GM12865 (cell line): ENCODE data around the gene ASPSCR1.

Experiments
- DNase-seq: peaks from one replicate; pipeline ENCODE4 v3.0.0; 2010; ENCODE audit warnings: low read depth
- H3K4me3 ChIP-seq: 2 replicates; pipeline ENCODE4 v1.5.1; 2011; ENCODE audit warnings: mild to moderate bottlenecking, low read depth, low read length, control low read depth
- CTCF ChIP-seq: IDR thresholded peaks from 2 replicates; pipeline ENCODE4 v1.5.1; 2011; ENCODE audit warnings: low read length, control low read depth, low read depth, inconsistent platforms; ENCODE audit not compliant: insufficient read depth; ENCODE audit errors: missing control alignments

Gene ASPSCR1

GRCh38 chr17:81957691-81958432 is 19.6 kb upstream of the ASPSCR1 start:
- DNase-seq = no peak
- H3K4me3 ChIP-seq = no peak overlapping the region
- no peak for TF ChIP-seq CTCF

GRCh38 chr17:81958633-81959342 is 18.6 kb upstream of the ASPSCR1 start:
- TF ChIP-seq CTCF = no peak
- no peak overlapping the region for H3K4me3 ChIP-seq
- no peak for DNase-seq

DNA sequence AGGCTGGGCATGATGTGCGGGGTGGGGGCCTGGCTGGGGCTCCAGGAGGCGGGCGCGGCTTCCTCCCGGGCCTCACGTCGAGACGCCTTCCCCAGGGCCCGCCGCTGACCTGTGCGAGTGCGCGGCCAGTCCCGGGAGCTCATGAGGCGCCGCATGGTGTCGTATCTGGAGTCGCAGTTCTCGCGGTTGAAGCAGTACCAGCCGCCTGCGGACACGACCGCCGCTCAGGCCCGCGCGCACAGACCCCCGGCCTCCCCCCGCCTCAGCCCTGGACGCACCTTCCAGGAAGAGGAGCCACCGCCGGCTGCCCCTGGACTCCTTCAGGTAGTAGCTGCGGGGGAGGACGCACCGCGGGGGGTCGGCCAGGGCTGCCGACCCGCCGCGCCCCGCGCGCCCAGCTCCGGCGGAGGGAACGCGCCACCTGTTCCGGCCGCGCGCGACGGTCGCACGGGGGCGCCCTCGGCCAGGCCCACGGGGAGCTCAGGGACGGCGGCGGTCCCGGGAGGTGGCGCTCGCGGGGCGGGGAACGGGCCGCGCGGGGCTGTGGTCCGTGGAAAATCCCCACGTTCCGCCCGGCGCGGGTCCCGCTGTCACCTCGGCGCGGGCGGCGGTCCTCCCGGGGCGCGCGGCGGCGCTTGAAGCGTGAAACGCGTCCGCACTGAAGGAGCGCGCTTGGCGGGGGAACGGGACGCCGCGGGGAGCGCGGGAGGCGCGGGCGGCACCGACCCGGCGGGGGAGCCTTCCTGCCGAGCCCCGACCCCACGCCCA is 17.9 kb upstream of the ASPSCR1 start:
- no peak overlapping the region; the same call in 1 of the 2 replicates for H3K4me3 ChIP-seq
- peak; percentile 82 for TF ChIP-seq CTCF
- DNase-seq = peak; percentile 70

DNA sequence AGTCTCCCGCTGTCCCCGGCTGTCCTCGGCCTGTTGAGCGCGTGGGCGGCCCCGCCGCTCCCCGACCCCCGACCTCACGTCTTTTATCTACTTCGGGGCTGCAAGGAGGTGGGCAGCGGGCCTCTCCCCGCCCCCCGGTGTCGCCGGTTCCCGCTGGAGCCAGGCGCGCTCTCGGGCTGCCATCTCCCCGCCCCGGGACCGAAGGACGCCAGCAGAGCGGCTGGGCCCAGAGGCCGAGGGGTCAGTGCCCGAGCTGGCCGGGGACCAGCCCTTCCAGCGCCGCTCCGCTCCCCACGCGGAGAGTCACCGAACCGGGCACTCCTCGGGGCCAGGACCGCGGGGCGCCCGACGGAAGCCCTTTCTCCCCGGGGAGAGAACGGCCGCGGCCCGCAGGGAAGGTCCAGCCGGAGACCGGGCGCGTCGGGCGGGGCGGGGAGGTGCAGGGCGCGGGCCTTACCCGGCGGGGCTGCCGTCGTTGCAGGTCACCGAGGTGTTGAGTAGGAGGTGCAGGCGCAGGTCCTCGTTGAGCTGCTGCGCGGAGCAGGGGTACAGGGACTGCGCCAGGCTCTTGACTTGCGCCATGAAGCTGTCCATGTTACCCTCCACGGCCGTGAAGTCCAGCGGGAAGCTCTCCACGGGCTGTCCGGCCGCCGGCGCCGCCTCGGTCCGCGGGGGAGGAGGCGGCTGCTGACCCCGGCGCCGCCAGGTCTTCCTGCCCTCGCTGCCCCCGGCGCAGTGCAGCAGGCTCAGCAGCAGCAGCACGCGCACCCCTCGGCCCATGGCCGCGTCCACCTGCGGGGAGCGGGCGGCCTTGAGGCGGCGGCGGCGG is 17.1 kb upstream of the ASPSCR1 start:
- H3K4me3 ChIP-seq = no peak overlapping the region; the same call in 1 of the 2 replicates
- DNase-seq = no peak
- TF ChIP-seq CTCF = no peak

DNA sequence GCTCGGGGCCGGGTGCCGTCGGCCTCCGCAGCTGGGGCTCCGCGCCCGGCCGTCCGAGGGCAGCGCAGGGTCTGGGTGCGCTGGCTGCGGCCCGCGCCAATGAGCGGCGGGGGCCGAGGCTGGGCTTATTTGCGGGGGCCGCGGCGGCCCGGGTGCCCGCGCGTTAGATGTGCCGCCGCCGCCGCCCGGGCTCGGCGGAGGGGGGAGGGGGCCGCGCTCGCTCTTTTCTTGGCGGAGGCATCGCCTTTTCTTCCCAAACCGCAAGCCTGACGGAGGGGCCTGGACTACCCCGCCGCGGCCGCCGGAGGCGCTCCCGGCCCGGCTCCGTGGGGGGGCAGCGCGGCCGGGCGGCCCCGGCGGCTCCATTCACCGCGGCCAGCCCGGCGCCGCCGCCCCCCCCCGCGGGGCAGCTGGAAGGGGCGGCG is 16.3 kb upstream of the ASPSCR1 start, which contains the start of gene NOTUM:
Gene NOTUM, minus strand, starts transcription at position 101 of the 425 bp plus-strand sequence. CDS start 278 bp downstream, outside the sequence.
- no peak within 1 kb of the TSS; the same call in 1 of the 2 replicates for H3K4me3 ChIP-seq
- DNase-seq = no peak
- no peak for TF ChIP-seq CTCF
